Liver (tissue), 3 donors: ENCODE data around the gene CRYBA1.

Experiments
- CTCF ChIP-seq: fragments of 150-350 bp; IDR thresholded peaks from 2 replicates; pipeline ENCODE4 v1.5.1; 2017; ENCODE audit warnings: improper control_type of control experiment, low read depth, low read length; ENCODE audit not compliant: missing input control
- EGR1 ChIP-seq, 2 donors: IDR thresholded peaks; 2 replicates each; pipeline ENCODE4 v1.6.1; 2016 to 2018; ENCODE audit warnings: antibody characterized with exemption in 2 of 2, low read depth in 2 of 2
- YY1 ChIP-seq: IDR thresholded peaks from 2 replicates; pipeline ENCODE4 v1.6.1; 2016; ENCODE audit warnings: antibody characterized with exemption, mild to moderate bottlenecking
- ZBTB33 ChIP-seq: IDR thresholded peaks from 2 replicates; pipeline ENCODE4 v1.6.1; 2016; ENCODE audit warnings: antibody characterized with exemption
- TF ChIP-seq, protein P1 (sequence below): IDR thresholded peaks from 2 replicates; pipeline ENCODE4 v1.6.1; 2016; ENCODE audit warnings: antibody characterized with exemption
- donor health status: healthy.
- donor health status: healthy.

GRCh38 chr17:29250666-29251065, 4.0 kb downstream of the CRYBA1 start:
- TF ChIP-seq EGR1 (IDR thresholded peaks at IDR 0.05; ENCODE audit: low read depth in 2 of 2), result no peak
- no peak for TF ChIP-seq ZBTB33
- TF ChIP-seq CTCF, result no peak
- TF ChIP-seq, protein P1, sequence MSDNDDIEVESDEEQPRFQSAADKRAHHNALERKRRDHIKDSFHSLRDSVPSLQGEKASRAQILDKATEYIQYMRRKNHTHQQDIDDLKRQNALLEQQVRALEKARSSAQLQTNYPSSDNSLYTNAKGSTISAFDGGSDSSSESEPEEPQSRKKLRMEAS, result no peak
- TF ChIP-seq YY1, result no peak
